DMS 273 (cell line): Measurements from ENCODE around the gene PYY.
"Not testable (repeated sequence)": the region's sequence is repeated elsewhere in the genome, so short reads cannot be mapped to it uniquely, and the experiment has no call there.

Source experiments
- DNase-seq: peaks from one replicate; lab custom pipeline; 2025; ENCODE audit not compliant: unreplicated experiment; lab: John Stamatoyannopoulos, UW

PYY gene

GRCh38 chr17:43949781-43950180 lies 4.0 kb downstream of the PYY start:
- peak; percentile 29 for DNase-seq

- no peak for DNase-seq
Measured at GRCh38 chr17:43946781-43947180, 7.0 kb downstream of the PYY start.

GRCh38 chr17:43945074-43945829 lies 8.5 kb downstream of the PYY start:
- peak; percentile 35 for DNase-seq

- no peak for DNase-seq
Measured at GRCh38 chr17:43942051-43942685, 11.6 kb downstream of the PYY start, which contains the start of gene PPY. PPY (minus strand) TSS chr17:43942476; CDS start chr17:43941654, 822 bp downstream.

- peak; percentile 83 for DNase-seq
Measured at GRCh38 chr17:43940630-43941029, 13.1 kb downstream of the PYY start.

- no peak for DNase-seq
Measured at GRCh38 chr17:43939886-43940285, 13.9 kb downstream of the PYY start.

- not testable (repeated sequence) for DNase-seq
Measured at GRCh38 chr17:43939452-43939851, 14.3 kb downstream of the PYY start.

- no peak for DNase-seq
Measured at GRCh38 chr17:43938838-43939182, 14.9 kb downstream of the PYY start.

GRCh38 chr17:43936434-43936833 lies 17.3 kb downstream of the PYY start:
- DNase-seq: peak; percentile 27

GRCh38 chr17:43935926-43936261 lies 17.8 kb downstream of the PYY start:
- peak; percentile 65 for DNase-seq

- DNase-seq: peak; percentile 65
Measured at GRCh38 chr17:43935204-43935925, 18.4 kb downstream of the PYY start.

- no peak for DNase-seq
Measured at GRCh38 chr17:43932923-43933322, 20.8 kb downstream of the PYY start.

GRCh38 chr17:43932357-43932756 lies 21.4 kb downstream of the PYY start:
- no peak for DNase-seq

GRCh38 chr17:43931062-43931571 lies 22.6 kb downstream of the PYY start:
- no peak for DNase-seq

GRCh38 chr17:43928609-43929008 lies 25.1 kb downstream of the PYY start:
- DNase-seq: no peak

GRCh38 chr17:43927929-43928328 lies 25.8 kb downstream of the PYY start:
- DNase-seq: not testable (repeated sequence)

- peak; percentile 43 for DNase-seq
Measured at GRCh38 chr17:43927060-43927864, 26.5 kb downstream of the PYY start.

GRCh38 chr17:43924558-43924957 lies 29.2 kb downstream of the PYY start:
- DNase-seq: no peak

GRCh38 chr17:43920500-43921095 lies 33.1 kb downstream of the PYY start:
- DNase-seq: no peak

- no peak for DNase-seq
Measured at GRCh38 chr17:43918026-43918389, 35.7 kb downstream of the PYY start.
